ENCODE data around the gene OR10G2. TPM values are rescaled to one million over a fixed set of nuclear protein-coding genes. Genes with fewer than 3 reads are reported as not detected.
A peak's percentile ranks its signal among the peaks of the same experiment; 100 is the strongest.
"Not testable (repeated sequence)": the region's sequence is repeated elsewhere in the genome, so short reads cannot be mapped to it uniquely, and the experiment has no call there.

Gene OR10G2
- total and polyA plus RNA-seq, 5 experiments from 2014 or later = 0.24 to 0.35 TPM; not detected in 3

DNA sequence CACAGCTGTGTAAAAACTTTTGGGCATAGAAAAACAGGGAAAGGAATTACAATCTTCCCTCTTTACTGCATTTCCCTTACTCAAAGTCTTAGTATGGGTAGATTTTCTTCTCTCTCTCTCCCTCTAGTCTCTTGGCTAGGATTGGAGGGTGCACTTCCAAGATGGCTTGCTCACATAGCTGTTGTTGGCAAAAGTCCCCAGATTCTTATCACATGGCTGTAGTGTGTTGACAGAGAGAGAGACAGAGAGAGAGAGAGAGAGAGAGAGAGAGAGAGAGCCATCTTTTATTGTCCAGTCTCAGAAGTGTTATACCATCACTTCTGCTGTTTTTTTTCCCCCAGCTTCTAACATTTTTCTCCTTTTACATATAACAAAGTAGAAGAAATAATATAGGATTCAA is 12.6 kb upstream of the OR10G2 start:
- DNase-seq = no peak
- no peaks in the 10 kb centered on the region for H3K4me1 Mint-ChIP-seq
- no peak overlapping the region for H3K4me3 Mint-ChIP-seq
- POLR2A ChIA-PET = no interaction called here
- no peak for ATAC-seq
- no peaks in the 10 kb centered on the region for H3K36me3 Mint-ChIP-seq
- H3K27me3 Mint-ChIP-seq = peaks cover 9 to 26% (median 16%) of the 10 kb centered on the region in 5 donors
- H3K9me3 Mint-ChIP-seq = peaks cover 0 to 3% (median 0%) of the 10 kb centered on the region in 9 donors
- H3K27ac Mint-ChIP-seq = no peak overlapping the region

DNA sequence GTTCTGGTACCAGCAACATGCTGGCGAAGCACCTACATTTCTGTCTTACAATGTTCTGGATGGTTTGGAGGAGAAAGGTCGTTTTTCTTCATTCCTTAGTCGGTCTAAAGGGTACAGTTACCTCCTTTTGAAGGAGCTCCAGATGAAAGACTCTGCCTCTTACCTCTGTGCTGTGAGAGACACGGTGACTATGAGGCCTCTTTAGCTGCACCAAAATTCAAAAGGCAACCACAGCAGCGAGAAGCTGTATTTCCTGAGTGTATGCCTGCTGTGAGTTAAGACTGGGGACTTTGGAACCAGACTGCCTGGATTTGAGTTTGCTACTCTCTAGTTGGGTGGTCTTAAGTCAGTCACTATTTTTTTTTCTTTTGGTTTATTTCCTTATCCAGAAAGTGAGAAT is 8.7 kb upstream of the OR10G2 start:
- no peaks in the 10 kb centered on the region for H3K36me3 Mint-ChIP-seq
- H3K27me3 Mint-ChIP-seq = peaks cover 0 to 6% (median 4%) of the 10 kb centered on the region in 5 donors
- DNase-seq = no peak
- peaks cover 0 to 8% (median 2%) of the 10 kb centered on the region in 4 donors for H3K4me1 Mint-ChIP-seq
- peak overlapping the region in 7 of 10 donors; percentile 45 to 80 (median 69) for H3K4me3 Mint-ChIP-seq
- peak in 1 of 2 donors; percentile 53 for ATAC-seq
- H3K27ac Mint-ChIP-seq = peak overlapping the region in 9 of 10 donors; percentile 24 to 80 (median 65)
- H3K9me3 Mint-ChIP-seq = peaks cover 0 to 2% (median 0%) of the 10 kb centered on the region in 9 donors
- POLR2A ChIA-PET = interaction anchor here (0.5 kb wide), 1 partner anchor 884 kb away, joined by 3 read pairs; no protein-coding TSS in a partner anchor

GRCh38 chr14:21642683-21643082 is 7.9 kb upstream of the OR10G2 start:
- no peaks in the 10 kb centered on the region for H3K9me3 Mint-ChIP-seq
- ATAC-seq (no peak), DNase-seq (no peak)
- H3K4me1 Mint-ChIP-seq = peaks cover 2 to 8% (median 2%) of the 10 kb centered on the region in 4 donors
- no peaks in the 10 kb centered on the region for H3K36me3 Mint-ChIP-seq
- peaks cover 0 to 7% (median 4%) of the 10 kb centered on the region in 5 donors for H3K27me3 Mint-ChIP-seq
- POLR2A ChIA-PET = interaction anchor here (1.1 kb wide), 1 partner anchor 891 kb away, joined by 6 read pairs; no protein-coding TSS in a partner anchor
- H3K27ac Mint-ChIP-seq = peak overlapping the region in 6 of 10 donors; percentile 7 to 81 (median 48)
- peak overlapping the region; percentile 32 to 80 (median 63) for H3K4me3 Mint-ChIP-seq

GRCh38 chr14:21631084-21631483 is 3.7 kb downstream of the OR10G2 start:
- ATAC-seq = no peak
- POLR2A ChIA-PET = no interaction called here
- H3K27me3 Mint-ChIP-seq = peaks cover 15 to 32% (median 22%) of the 10 kb centered on the region in 5 donors
- H3K36me3 Mint-ChIP-seq = peaks cover 0 to 2% (median 0%) of the 10 kb centered on the region in 3 donors
- no peak overlapping the region for H3K27ac Mint-ChIP-seq
- peaks cover 0 to 7% (median 0%) of the 10 kb centered on the region in 9 donors for H3K9me3 Mint-ChIP-seq
- peak overlapping the region in 1 of 10 donors; percentile 15 for H3K4me3 Mint-ChIP-seq
- H3K4me1 Mint-ChIP-seq = no peaks in the 10 kb centered on the region
- DNase-seq = no peak

GRCh38 chr14:21630503-21630902 is 4.2 kb downstream of the OR10G2 start:
- H3K9me3 Mint-ChIP-seq, H3K4me1 Mint-ChIP-seq, DNase-seq, POLR2A ChIA-PET, ATAC-seq, H3K4me3 Mint-ChIP-seq, H3K27ac Mint-ChIP-seq, H3K36me3 Mint-ChIP-seq: not testable (repeated sequence)
- peaks cover 15 to 37% (median 24%) of the 10 kb centered on the region in 5 donors for H3K27me3 Mint-ChIP-seq

DNA sequence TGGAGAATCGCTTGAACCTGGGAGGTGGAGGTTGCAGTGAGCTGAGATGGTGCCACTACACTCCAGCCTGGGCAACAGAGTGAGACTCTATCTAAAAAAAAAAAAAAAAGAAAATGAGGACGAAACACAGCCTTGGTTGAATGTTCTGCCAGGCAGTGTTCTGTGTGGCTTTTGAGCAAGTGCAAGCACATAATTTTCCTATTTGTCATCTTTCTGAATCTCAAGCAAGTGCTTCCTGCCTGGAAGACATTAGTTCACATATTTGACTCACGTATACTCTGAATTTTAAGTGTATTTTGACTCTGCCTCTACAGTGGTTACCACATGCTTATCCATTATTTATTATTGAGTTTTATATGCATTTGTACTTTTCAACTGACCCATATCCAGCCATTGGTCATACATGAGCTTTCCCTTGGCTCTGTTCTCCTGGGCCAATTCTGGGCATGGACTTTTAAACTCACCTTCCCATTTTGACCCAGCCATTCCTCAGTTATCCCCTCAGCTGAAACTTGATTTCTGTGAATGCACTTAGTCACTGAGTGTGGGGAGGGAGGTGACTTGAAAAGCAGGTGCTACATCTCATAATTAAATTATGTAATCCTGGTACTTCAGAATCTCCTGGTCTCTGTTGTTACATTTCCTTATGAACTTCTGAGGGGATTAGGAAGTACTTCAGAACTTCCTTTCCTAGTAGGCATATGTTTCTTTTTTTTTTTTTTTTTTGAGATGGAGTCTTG is 8.1 kb downstream of the OR10G2 start:
- Mint-ChIP-seq H3K4me1 (no peaks in the 10 kb centered on the region), H3K27me3 (peaks cover 5 to 24% (median 22%) of the 10 kb centered on the region in 5 donors), H3K9me3 (peaks cover 0 to 7% (median 0%) of the 10 kb centered on the region in 9 donors), H3K4me3 (peak overlapping the region in 1 of 10 donors; percentile 33), H3K27ac (no peak overlapping the region), H3K36me3 (peaks cover 0 to 2% (median 0%) of the 10 kb centered on the region in 3 donors)
- POLR2A ChIA-PET = no interaction called here
- DNase-seq (no peak), ATAC-seq (no peak)

GRCh38 chr14:21617614-21618013 is 17.1 kb downstream of the OR10G2 start:
- Mint-ChIP-seq H3K9me3 (peaks cover 0 to 2% (median 0%) of the 10 kb centered on the region in 9 donors), H3K4me1 (no peaks in the 10 kb centered on the region), H3K27ac (no peak overlapping the region), H3K4me3 (no peak overlapping the region), H3K36me3 (peaks cover 0 to 2% (median 0%) of the 10 kb centered on the region in 3 donors), H3K27me3 (peaks cover 10 to 26% (median 13%) of the 10 kb centered on the region in 5 donors)
- DNase-seq (no peak), ATAC-seq (no peak)
- POLR2A ChIA-PET = no interaction called here

DNA sequence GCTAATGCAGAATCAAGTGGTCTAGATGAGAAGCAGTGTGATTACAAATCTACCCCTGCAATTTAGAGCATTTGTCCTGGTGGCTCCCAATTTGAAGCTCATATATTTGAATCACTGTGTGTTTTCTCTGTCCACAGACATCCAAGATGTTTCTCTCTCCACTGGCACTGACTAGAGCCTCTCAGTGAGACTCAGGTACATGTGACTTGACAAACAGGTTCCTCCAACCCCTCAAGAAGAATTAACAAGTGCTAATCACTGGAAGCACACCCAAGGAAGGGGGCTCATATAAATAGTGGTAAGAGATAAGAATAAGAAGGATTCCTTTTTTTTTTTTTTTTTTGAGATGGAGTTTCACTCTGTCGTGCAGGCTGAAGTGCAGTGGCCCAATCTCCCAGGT is 20.5 kb downstream of the OR10G2 start:
- peak overlapping the region in 1 of 10 donors; percentile 67 for H3K27ac Mint-ChIP-seq
- H3K9me3 Mint-ChIP-seq = no peaks in the 10 kb centered on the region
- POLR2A ChIA-PET = interaction anchor here (0.6 kb wide), 1 partner anchor 40 kb away, joined by 3 read pairs; no protein-coding TSS in a partner anchor
- H3K4me1 Mint-ChIP-seq = no peaks in the 10 kb centered on the region
- H3K27me3 Mint-ChIP-seq = peaks cover 3 to 31% (median 12%) of the 10 kb centered on the region in 5 donors
- peak overlapping the region in 1 of 10 donors; percentile 49 for H3K4me3 Mint-ChIP-seq
- peaks cover 0 to 2% (median 0%) of the 10 kb centered on the region in 3 donors for H3K36me3 Mint-ChIP-seq
- ATAC-seq (no peak), DNase-seq (no peak)

- H3K4me1 Mint-ChIP-seq = no peaks in the 10 kb centered on the region
- H3K4me3 Mint-ChIP-seq = peak overlapping the region in 1 of 10 donors; percentile 16
- H3K27ac Mint-ChIP-seq = no peak overlapping the region
- no peak for ATAC-seq
- H3K9me3 Mint-ChIP-seq = no peaks in the 10 kb centered on the region
- peaks cover 0 to 2% (median 0%) of the 10 kb centered on the region in 3 donors for H3K36me3 Mint-ChIP-seq
- POLR2A ChIA-PET = no interaction called here
- no peak for DNase-seq
- H3K27me3 Mint-ChIP-seq = peaks cover 3 to 27% (median 13%) of the 10 kb centered on the region in 5 donors
Observed at GRCh38 chr14:21612324-21612723, 22.4 kb downstream of the OR10G2 start.

GRCh38 chr14:21602181-21602580 is 32.6 kb downstream of the OR10G2 start:
- DNase-seq, H3K27me3 Mint-ChIP-seq, H3K4me3 Mint-ChIP-seq, H3K9me3 Mint-ChIP-seq, POLR2A ChIA-PET, H3K27ac Mint-ChIP-seq, H3K36me3 Mint-ChIP-seq, ATAC-seq, H3K4me1 Mint-ChIP-seq: not testable (repeated sequence)

DNA sequence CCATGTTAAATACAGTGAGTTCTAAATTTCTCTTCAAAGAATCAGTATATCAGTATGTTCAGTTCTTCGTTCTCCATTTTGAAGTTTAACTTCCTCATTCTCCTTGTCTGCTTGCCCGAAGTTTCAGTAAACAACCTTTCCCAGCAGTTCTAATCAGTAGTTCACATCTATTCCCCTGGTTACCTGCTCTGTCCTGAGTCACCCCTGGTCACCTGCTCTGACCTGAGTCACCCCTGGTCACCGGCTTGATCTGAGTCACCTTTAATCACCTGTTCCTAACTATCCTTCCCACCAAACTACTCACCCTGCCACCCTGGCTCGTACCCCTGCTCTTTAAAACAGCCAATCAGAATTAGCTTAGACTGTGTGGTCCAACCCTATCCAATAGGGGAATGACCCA is 45.4 kb downstream of the OR10G2 start:
- no peak for ATAC-seq
- peaks cover 10 to 23% (median 20%) of the 10 kb centered on the region in 5 donors for H3K27me3 Mint-ChIP-seq
- DNase-seq = no peak
- H3K4me3 Mint-ChIP-seq = no peak overlapping the region
- no peak overlapping the region for H3K27ac Mint-ChIP-seq
- H3K4me1 Mint-ChIP-seq = no peaks in the 10 kb centered on the region
- POLR2A ChIA-PET = no interaction called here
- H3K9me3 Mint-ChIP-seq = peaks cover 13 to 35% (median 22%) of the 10 kb centered on the region in 9 donors
- peaks cover 4 to 22% (median 14%) of the 10 kb centered on the region in 3 donors for H3K36me3 Mint-ChIP-seq

All from naive thymus-derived CD8-positive, alpha-beta T cell (primary cell).